GM12892 (cell line): ENCODE results near the gene DOK7.

Source experiments
- POLR2A ChIP-seq: IDR thresholded peaks from 2 replicates; pipeline ENCODE4 v1.6.1; 2011; ENCODE audit warnings: low read depth, low read length, control low read depth
- POLR2AphosphoS5 ChIP-seq: IDR thresholded peaks from 2 replicates; pipeline ENCODE4 v1.6.1; 2011; ENCODE audit warnings: low read depth, low read length, control low read depth
- TAF1 ChIP-seq: IDR thresholded peaks from 2 replicates; pipeline ENCODE4 v1.6.1; 2011; ENCODE audit warnings: low read depth, mild to moderate bottlenecking, control low read depth, low read length, borderline replicate concordance

DNA sequence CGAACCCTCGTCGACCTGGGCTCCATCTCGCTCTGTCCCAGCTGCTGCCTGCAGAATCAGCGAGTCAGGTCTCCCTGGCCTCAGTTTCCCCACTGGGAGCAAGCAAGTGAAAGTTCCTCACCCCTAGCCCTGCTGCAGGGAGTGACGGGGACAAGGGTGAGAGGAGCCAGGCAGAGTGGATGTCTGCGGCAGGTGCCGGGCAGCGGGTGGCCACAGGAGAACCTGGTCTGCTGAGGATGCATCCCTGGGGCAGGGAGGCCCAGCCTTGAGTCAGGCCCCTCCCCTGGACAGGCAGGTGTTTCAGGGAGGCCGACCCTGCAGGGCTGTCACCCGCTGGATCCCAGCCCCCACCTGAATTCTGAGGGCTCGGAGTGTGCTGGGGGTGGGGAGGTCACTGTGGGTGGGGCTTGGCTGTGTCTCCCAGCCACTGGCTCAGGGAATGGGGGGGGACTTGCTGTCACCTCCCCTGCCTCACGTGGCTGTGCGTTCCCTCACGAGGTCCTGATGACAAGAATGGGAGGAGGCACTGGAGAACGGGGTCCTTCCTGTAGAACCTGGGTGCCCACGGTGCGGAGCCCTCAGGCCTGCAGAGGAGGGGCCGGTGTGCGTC is 35.9 kb downstream of the DOK7 start:
- TF ChIP-seq POLR2A (no peak), TAF1 (no peak), POLR2AphosphoS5 (no peak)
